Testis (tissue), 2 donors: ENCODE measurements around the gene CAMSAP3.

Experiments used
- POLR2A ChIP-seq: fragments of 450-650 bp; IDR thresholded peaks from one replicate; pipeline ENCODE4 v1.6.1; 2017; ENCODE audit warnings: antibody characterized with exemption, mild to moderate bottlenecking, moderate library complexity
- TF ChIP-seq, protein P1 (sequence below), 3 experiments: fragments of 450-650 bp in 2 of 3; fragments of 200-600 bp in 1 of 3; sonication (generic) in 1 of 3; IDR thresholded peaks; one replicate each; pipeline ENCODE4 v1.5.1; 2016 to 2019; ENCODE audit warnings: antibody characterized with exemption in 3 of 3, mild to moderate bottlenecking in 2 of 3, moderate library complexity in 1 of 3

DNA sequence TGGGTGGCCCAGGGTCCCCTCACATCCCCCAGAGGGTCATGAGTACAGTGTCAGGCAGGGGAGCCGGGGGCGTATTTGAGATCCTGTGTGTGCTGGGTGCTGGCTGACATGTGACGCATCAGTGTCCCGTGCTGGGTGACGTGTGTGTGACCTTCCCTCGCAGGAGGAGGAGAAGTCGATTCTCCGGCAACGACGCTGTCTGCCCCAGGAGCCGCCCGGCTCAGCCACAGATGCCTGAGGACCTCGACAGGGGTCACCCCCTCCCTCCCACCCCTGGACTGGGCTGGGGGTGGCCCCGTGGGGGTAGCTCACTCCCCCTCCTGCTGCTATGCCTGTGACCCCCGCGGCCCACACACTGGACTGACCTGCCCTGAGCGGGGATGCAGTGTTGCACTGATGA is 34.3 kb upstream of the CAMSAP3 start:
- TF ChIP-seq, protein P1, sequence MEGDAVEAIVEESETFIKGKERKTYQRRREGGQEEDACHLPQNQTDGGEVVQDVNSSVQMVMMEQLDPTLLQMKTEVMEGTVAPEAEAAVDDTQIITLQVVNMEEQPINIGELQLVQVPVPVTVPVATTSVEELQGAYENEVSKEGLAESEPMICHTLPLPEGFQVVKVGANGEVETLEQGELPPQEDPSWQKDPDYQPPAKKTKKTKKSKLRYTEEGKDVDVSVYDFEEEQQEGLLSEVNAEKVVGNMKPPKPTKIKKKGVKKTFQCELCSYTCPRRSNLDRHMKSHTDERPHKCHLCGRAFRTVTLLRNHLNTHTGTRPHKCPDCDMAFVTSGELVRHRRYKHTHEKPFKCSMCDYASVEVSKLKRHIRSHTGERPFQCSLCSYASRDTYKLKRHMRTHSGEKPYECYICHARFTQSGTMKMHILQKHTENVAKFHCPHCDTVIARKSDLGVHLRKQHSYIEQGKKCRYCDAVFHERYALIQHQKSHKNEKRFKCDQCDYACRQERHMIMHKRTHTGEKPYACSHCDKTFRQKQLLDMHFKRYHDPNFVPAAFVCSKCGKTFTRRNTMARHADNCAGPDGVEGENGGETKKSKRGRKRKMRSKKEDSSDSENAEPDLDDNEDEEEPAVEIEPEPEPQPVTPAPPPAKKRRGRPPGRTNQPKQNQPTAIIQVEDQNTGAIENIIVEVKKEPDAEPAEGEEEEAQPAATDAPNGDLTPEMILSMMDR (IDR thresholded peaks at IDR 0.05): no peak
- no peak for TF ChIP-seq POLR2A
